ENCODE data around the gene JTB. TPM values are rescaled to one million over a fixed set of nuclear protein-coding genes. Genes with fewer than 3 reads are reported as not detected.

Gene JTB
- total and polyA plus RNA-seq, 9 of the 15 experiments (the other 6 are each of a cell fraction or from before 2014, with no cell fraction given): 24.7 to 308 (median 151) TPM

DNA sequence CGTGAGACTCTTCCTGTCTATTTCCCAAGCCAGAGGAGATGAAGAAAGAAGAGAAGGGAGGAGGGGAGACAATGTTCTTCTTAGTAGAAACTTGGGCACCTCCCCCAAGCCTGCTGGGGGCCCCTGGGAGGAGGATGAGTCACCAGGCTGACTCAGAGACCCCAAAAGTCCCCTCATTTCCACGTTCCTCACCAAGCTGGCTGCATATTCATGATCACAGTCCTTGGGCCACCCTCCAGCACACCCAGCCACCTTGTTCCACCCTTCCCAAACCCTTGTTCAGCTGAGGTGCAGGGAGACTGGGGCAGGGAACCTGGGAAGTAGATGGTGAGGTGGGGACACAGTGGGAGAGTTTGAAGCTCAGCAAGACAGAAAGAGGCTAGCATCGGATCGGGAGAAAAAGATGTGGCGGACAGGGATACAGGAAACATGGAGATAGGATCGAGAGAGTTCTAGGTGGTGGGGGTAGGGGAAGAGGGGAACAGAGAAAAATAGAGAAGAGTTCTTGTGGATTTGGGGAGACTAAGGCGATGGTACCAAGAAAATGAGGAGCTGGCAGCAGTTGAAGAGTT lies 8.0 kb upstream of the JTB start (continued):
- TF ChIP-seq, protein P1, sequence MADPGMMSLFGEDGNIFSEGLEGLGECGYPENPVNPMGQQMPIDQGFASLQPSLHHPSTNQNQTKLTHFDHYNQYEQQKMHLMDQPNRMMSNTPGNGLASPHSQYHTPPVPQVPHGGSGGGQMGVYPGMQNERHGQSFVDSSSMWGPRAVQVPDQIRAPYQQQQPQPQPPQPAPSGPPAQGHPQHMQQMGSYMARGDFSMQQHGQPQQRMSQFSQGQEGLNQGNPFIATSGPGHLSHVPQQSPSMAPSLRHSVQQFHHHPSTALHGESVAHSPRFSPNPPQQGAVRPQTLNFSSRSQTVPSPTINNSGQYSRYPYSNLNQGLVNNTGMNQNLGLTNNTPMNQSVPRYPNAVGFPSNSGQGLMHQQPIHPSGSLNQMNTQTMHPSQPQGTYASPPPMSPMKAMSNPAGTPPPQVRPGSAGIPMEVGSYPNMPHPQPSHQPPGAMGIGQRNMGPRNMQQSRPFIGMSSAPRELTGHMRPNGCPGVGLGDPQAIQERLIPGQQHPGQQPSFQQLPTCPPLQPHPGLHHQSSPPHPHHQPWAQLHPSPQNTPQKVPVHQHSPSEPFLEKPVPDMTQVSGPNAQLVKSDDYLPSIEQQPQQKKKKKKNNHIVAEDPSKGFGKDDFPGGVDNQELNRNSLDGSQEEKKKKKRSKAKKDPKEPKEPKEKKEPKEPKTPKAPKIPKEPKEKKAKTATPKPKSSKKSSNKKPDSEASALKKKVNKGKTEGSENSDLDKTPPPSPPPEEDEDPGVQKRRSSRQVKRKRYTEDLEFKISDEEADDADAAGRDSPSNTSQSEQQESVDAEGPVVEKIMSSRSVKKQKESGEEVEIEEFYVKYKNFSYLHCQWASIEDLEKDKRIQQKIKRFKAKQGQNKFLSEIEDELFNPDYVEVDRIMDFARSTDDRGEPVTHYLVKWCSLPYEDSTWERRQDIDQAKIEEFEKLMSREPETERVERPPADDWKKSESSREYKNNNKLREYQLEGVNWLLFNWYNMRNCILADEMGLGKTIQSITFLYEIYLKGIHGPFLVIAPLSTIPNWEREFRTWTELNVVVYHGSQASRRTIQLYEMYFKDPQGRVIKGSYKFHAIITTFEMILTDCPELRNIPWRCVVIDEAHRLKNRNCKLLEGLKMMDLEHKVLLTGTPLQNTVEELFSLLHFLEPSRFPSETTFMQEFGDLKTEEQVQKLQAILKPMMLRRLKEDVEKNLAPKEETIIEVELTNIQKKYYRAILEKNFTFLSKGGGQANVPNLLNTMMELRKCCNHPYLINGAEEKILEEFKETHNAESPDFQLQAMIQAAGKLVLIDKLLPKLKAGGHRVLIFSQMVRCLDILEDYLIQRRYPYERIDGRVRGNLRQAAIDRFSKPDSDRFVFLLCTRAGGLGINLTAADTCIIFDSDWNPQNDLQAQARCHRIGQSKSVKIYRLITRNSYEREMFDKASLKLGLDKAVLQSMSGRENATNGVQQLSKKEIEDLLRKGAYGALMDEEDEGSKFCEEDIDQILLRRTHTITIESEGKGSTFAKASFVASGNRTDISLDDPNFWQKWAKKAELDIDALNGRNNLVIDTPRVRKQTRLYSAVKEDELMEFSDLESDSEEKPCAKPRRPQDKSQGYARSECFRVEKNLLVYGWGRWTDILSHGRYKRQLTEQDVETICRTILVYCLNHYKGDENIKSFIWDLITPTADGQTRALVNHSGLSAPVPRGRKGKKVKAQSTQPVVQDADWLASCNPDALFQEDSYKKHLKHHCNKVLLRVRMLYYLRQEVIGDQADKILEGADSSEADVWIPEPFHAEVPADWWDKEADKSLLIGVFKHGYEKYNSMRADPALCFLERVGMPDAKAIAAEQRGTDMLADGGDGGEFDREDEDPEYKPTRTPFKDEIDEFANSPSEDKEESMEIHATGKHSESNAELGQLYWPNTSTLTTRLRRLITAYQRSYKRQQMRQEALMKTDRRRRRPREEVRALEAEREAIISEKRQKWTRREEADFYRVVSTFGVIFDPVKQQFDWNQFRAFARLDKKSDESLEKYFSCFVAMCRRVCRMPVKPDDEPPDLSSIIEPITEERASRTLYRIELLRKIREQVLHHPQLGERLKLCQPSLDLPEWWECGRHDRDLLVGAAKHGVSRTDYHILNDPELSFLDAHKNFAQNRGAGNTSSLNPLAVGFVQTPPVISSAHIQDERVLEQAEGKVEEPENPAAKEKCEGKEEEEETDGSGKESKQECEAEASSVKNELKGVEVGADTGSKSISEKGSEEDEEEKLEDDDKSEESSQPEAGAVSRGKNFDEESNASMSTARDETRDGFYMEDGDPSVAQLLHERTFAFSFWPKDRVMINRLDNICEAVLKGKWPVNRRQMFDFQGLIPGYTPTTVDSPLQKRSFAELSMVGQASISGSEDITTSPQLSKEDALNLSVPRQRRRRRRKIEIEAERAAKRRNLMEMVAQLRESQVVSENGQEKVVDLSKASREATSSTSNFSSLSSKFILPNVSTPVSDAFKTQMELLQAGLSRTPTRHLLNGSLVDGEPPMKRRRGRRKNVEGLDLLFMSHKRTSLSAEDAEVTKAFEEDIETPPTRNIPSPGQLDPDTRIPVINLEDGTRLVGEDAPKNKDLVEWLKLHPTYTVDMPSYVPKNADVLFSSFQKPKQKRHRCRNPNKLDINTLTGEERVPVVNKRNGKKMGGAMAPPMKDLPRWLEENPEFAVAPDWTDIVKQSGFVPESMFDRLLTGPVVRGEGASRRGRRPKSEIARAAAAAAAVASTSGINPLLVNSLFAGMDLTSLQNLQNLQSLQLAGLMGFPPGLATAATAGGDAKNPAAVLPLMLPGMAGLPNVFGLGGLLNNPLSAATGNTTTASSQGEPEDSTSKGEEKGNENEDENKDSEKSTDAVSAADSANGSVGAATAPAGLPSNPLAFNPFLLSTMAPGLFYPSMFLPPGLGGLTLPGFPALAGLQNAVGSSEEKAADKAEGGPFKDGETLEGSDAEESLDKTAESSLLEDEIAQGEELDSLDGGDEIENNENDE (IDR thresholded peaks at IDR 0.05; ENCODE audit: low read depth, low read length): no peak
- TF ChIP-seq PPARD (CRISPR knock-in tag; IDR thresholded peaks at IDR 0.05) (no peak), CBX5 (IDR thresholded peaks at IDR 0.05; ENCODE audit: borderline replicate concordance, low read depth) (no peak), CBFA2T3 (IDR thresholded peaks at IDR 0.05) (0 out of 2 replicates have a peak, but pooled peaks have one; percentile 18), CAMTA2 (CRISPR knock-in tag; conservative IDR thresholded peaks at IDR 0.05) (no peak), NR4A1 (CRISPR knock-in tag; IDR thresholded peaks at IDR 0.05) (no peak), NR4A1 (tag; IDR thresholded peaks at IDR 0.05) (no peak), ELF2 (CRISPR knock-in tag; IDR thresholded peaks at IDR 0.05) (no peak), YY1 (IDR thresholded peaks at IDR 0.05; ENCODE audit: borderline replicate concordance in 1 of 3, control insufficient read depth in 1 of 3, extremely low read depth in 1 of 3, insufficient read depth in 3 of 3, insufficient read length in 1 of 3, insufficient replicate concordance in 2 of 3, low read depth in 1 of 3, low read length in 2 of 3) (no peak), DACH1 (IDR thresholded peaks at IDR 0.05; ENCODE audit: partially characterized antibody) (peak; percentile 34), TARDBP (IDR thresholded peaks at IDR 0.05) (no peak), NR2F6 (CRISPR knock-in tag; IDR thresholded peaks at IDR 0.05) (no peak)
- TF ChIP-seq, protein P2, sequence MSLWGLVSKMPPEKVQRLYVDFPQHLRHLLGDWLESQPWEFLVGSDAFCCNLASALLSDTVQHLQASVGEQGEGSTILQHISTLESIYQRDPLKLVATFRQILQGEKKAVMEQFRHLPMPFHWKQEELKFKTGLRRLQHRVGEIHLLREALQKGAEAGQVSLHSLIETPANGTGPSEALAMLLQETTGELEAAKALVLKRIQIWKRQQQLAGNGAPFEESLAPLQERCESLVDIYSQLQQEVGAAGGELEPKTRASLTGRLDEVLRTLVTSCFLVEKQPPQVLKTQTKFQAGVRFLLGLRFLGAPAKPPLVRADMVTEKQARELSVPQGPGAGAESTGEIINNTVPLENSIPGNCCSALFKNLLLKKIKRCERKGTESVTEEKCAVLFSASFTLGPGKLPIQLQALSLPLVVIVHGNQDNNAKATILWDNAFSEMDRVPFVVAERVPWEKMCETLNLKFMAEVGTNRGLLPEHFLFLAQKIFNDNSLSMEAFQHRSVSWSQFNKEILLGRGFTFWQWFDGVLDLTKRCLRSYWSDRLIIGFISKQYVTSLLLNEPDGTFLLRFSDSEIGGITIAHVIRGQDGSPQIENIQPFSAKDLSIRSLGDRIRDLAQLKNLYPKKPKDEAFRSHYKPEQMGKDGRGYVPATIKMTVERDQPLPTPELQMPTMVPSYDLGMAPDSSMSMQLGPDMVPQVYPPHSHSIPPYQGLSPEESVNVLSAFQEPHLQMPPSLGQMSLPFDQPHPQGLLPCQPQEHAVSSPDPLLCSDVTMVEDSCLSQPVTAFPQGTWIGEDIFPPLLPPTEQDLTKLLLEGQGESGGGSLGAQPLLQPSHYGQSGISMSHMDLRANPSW (CRISPR knock-in tag; IDR thresholded peaks at IDR 0.05): no peak
- TF ChIP-seq, protein P3, sequence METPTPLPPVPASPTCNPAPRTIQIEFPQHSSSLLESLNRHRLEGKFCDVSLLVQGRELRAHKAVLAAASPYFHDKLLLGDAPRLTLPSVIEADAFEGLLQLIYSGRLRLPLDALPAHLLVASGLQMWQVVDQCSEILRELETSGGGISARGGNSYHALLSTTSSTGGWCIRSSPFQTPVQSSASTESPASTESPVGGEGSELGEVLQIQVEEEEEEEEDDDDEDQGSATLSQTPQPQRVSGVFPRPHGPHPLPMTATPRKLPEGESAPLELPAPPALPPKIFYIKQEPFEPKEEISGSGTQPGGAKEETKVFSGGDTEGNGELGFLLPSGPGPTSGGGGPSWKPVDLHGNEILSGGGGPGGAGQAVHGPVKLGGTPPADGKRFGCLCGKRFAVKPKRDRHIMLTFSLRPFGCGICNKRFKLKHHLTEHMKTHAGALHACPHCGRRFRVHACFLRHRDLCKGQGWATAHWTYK (CRISPR knock-in tag; IDR thresholded peaks at IDR 0.05): no peak
